ENCODE results near the gene GYG2.

DNA sequence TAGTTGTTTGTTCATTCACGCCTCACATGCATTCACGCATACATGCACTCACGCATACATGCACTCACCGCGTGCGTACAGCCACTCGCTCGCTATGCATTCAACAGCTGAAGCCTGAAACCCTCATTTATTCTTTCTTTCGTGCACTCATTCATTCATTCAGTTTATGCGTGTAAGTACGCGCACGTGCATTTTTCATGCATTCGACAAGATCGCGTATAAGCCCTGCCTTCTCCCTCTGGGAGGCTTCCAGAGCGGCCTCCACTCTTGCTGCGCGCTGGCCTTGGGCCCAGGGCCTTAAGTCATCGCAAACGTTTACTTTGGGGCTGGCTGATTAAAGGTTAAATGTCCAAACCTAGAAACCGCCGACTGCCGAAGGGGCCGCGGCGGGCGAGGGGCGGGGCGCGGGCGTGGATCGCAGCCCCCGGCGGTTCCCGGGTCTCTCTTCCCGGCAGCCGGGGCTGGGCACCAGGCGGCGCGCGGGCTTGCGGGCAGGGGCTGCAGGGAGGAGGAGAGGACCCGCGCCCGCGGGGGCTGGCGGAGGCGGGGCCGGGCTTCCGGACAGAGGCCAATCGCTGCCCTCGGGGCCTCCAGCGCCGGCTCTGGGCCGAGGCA lies at the start of gene GYG2:
- no peak for TF ChIP-seq EP300 (IDR thresholded peaks at IDR 0.05; ENCODE audit: low read depth)
- TF ChIP-seq, protein P1, sequence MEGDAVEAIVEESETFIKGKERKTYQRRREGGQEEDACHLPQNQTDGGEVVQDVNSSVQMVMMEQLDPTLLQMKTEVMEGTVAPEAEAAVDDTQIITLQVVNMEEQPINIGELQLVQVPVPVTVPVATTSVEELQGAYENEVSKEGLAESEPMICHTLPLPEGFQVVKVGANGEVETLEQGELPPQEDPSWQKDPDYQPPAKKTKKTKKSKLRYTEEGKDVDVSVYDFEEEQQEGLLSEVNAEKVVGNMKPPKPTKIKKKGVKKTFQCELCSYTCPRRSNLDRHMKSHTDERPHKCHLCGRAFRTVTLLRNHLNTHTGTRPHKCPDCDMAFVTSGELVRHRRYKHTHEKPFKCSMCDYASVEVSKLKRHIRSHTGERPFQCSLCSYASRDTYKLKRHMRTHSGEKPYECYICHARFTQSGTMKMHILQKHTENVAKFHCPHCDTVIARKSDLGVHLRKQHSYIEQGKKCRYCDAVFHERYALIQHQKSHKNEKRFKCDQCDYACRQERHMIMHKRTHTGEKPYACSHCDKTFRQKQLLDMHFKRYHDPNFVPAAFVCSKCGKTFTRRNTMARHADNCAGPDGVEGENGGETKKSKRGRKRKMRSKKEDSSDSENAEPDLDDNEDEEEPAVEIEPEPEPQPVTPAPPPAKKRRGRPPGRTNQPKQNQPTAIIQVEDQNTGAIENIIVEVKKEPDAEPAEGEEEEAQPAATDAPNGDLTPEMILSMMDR (IDR thresholded peaks at IDR 0.05): no peak

Measured in transverse colon (tissue), 3 donors.